ENCODE measurements around the gene JAGN1.
"Not testable (repeated sequence)": the region's sequence is repeated elsewhere in the genome, so short reads cannot be mapped to it uniquely, and the experiment has no call there.

Gene JAGN1

GRCh38 chr3:9890249-9891071 lies at the start of gene JAGN1:
Gene JAGN1 (plus strand): TSS chr3:9890610. CDS start chr3:9890723, 113 bp downstream.
- DNase-seq, result peak; percentile 78

GRCh38 chr3:9841015-9841414 lies 49.4 kb upstream of the JAGN1 start:
- no peak for DNase-seq

- peak; percentile 87 for DNase-seq
Measured at GRCh38 chr3:9843715-9844438, 46.5 kb upstream of the JAGN1 start, which contains the start of gene RPUSD3. Gene RPUSD3 (minus strand): TSS chr3:9844008. CDS start chr3:9843990, 18 bp downstream.

- no peak for DNase-seq
Measured at GRCh38 chr3:9846231-9846630, 44.2 kb upstream of the JAGN1 start.

- DNase-seq, result no peak
Measured at GRCh38 chr3:9846931-9847488, 43.4 kb upstream of the JAGN1 start.

- DNase-seq, result not testable (repeated sequence)
Measured at GRCh38 chr3:9847870-9848269, 42.5 kb upstream of the JAGN1 start.

GRCh38 chr3:9848860-9849259 lies 41.5 kb upstream of the JAGN1 start:
- DNase-seq, result peak; percentile 17

- DNase-seq, result not testable (repeated sequence)
Measured at GRCh38 chr3:9851383-9851782, 39.0 kb upstream of the JAGN1 start.

GRCh38 chr3:9851926-9852325 lies 38.5 kb upstream of the JAGN1 start:
- not testable (repeated sequence) for DNase-seq

GRCh38 chr3:9852528-9852927 lies 37.9 kb upstream of the JAGN1 start:
- DNase-seq, result peak; percentile 13

- not testable (repeated sequence) for DNase-seq
Measured at GRCh38 chr3:9854291-9854940, 36.0 kb upstream of the JAGN1 start.

- DNase-seq, result no peak
Measured at GRCh38 chr3:9855594-9855993, 34.8 kb upstream of the JAGN1 start.

GRCh38 chr3:9859530-9860025 lies 30.8 kb upstream of the JAGN1 start:
- no peak for DNase-seq

- no peak for DNase-seq
Measured at GRCh38 chr3:9861201-9861600, 29.2 kb upstream of the JAGN1 start.

GRCh38 chr3:9861626-9862130 lies 28.7 kb upstream of the JAGN1 start:
- DNase-seq, result no peak

- peak; percentile 57 for DNase-seq
Measured at GRCh38 chr3:9862391-9863057, 27.9 kb upstream of the JAGN1 start.

- DNase-seq, result no peak
Measured at GRCh38 chr3:9863058-9863772, 27.2 kb upstream of the JAGN1 start.

- no peak for DNase-seq
Measured at GRCh38 chr3:9864200-9864927, 26.0 kb upstream of the JAGN1 start.

GRCh38 chr3:9865125-9865637 lies 25.2 kb upstream of the JAGN1 start:
- DNase-seq, result not testable (repeated sequence)

- no peak for DNase-seq
Measured at GRCh38 chr3:9866639-9867038, 23.8 kb upstream of the JAGN1 start.

Measured in DMS53 (cell line).